AG09319 (cell line): Measurements from ENCODE around the gene SREBF1.

Experiments used
- DNase-seq: peaks from one replicate; pipeline ENCODE4 v3.0.0-alpha.2; 2010; ENCODE audit warnings: low read depth; ENCODE audit errors: extremely low read depth
- TF ChIP-seq, protein P1 (sequence below): IDR thresholded peaks from 2 replicates; pipeline ENCODE4 v1.5.1; 2011; ENCODE audit warnings: low read depth, mild to moderate bottlenecking, inconsistent platforms, low read length, moderate library complexity

Gene SREBF1

DNA sequence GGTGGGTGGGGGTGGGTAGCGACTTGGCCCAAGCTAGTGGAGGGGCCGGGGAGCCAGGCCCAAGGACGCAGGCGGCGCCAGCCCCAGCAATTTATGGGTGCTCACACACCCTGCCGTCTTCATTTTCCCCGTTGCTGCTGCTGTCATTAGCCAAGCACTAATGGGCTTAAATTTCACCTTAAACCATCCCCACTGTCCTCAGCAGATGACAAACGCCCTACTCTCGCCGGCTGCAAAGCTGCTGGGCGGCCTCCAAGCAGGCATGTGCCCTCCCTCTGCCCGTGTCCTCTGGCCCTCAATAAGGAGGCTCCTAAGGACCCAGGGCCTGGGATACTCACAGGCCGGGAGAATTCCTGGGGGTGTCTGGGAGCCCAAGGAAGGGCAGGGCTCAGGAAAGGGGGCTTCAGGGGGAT, 66.1 kb downstream of the SREBF1 start:
- no peak for DNase-seq
- TF ChIP-seq, protein P1, sequence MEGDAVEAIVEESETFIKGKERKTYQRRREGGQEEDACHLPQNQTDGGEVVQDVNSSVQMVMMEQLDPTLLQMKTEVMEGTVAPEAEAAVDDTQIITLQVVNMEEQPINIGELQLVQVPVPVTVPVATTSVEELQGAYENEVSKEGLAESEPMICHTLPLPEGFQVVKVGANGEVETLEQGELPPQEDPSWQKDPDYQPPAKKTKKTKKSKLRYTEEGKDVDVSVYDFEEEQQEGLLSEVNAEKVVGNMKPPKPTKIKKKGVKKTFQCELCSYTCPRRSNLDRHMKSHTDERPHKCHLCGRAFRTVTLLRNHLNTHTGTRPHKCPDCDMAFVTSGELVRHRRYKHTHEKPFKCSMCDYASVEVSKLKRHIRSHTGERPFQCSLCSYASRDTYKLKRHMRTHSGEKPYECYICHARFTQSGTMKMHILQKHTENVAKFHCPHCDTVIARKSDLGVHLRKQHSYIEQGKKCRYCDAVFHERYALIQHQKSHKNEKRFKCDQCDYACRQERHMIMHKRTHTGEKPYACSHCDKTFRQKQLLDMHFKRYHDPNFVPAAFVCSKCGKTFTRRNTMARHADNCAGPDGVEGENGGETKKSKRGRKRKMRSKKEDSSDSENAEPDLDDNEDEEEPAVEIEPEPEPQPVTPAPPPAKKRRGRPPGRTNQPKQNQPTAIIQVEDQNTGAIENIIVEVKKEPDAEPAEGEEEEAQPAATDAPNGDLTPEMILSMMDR: no peak

DNA sequence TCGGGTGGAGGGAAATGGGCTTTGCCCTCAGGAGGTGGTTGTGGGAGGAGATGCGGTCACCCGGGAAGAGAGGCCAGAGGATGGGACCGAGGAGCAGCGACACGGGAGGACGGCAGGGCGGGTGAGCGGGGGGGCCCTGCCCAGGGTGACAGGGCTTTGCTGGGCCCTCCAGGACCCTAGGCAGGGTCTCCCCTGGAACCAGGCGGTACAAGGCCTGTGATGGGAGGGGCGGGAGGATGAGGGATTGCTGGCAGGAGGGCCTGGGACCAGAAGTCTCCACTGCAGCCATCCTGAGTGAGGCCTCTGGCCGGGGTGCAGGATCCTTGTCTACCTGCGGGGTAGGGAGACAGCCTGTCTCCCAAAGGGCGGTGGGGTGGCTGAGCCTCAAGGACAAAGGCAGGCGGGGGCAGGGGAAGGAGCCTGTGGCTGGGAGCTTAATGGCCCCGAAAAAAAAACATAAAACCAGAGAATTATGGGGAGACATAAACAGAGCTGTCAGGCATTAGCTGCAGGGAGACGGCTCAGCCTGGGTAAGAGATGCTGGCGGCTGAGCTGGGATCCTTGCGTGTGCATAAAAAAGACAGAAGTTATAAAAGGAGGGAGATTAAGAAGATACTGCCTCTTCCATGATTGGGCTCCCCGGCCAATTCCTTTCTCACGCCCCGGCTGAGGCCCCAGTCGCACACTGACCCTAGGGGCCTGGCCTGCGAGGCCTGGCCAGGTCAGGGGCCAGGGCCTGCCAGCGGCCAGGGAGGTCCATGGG, 66.7 kb downstream of the SREBF1 start:
- TF ChIP-seq, protein P1: no peak
- DNase-seq: no peak

DNA sequence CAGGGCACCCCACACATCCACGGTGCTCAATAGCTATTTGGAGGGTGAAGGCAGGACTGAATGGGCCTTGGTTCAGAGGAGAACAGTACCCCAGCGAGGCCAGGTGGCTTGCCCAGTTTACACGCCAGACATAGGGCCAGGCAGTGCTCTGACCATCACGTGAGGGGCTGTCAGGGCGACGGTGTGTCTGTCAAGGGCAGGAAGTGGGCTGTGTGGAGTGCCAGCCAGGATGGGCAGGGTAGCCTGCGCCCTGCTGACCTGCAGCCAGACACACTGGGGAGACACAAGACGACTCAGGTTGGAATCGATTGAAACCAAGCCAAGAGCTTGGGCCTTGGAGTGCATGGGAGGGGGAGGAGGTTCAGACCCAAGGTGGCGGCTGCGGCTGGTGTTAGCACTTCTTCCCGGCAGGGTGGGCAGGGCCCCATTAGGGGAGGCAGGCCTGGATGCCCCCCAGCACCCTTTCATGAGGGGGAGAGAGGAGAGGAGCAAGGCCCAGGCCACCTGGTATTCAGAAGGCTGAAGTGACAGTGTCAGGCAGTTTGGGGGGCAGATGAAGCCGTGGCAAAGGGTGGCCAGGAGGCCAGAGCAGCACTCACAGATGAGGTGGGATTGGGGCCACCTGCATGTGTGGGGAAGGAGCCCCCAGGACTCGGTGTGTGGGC, 68.2 kb downstream of the SREBF1 start:
- DNase-seq: no peak
- TF ChIP-seq, protein P1: no peak

DNA sequence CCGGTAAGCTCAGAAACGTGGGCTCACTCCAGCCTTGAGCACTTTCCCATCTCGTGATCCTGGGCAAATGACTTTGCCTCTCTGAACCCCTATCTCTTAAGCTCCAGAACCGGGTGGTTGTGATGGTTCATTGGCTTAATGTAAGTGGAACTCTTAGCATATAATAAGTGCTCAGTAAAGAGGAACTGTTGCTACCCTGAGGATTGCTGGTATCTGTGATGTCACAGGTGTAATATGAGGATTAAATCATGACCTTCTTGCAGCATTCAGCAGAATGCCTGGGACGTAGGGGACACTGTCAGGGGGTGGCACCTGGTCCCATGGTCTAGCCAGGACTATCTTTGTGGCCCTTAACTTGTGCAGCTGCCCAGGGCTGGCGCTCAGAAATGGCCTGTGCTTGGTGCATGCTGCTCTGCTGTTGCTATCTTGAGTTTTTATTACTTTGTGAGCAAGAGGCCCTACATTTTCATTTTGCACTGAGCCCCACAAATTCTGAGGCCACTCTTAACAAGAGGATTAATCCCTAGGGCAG, 68.8 kb downstream of the SREBF1 start:
- DNase-seq: no peak
- TF ChIP-seq, protein P1: no peak

DNA sequence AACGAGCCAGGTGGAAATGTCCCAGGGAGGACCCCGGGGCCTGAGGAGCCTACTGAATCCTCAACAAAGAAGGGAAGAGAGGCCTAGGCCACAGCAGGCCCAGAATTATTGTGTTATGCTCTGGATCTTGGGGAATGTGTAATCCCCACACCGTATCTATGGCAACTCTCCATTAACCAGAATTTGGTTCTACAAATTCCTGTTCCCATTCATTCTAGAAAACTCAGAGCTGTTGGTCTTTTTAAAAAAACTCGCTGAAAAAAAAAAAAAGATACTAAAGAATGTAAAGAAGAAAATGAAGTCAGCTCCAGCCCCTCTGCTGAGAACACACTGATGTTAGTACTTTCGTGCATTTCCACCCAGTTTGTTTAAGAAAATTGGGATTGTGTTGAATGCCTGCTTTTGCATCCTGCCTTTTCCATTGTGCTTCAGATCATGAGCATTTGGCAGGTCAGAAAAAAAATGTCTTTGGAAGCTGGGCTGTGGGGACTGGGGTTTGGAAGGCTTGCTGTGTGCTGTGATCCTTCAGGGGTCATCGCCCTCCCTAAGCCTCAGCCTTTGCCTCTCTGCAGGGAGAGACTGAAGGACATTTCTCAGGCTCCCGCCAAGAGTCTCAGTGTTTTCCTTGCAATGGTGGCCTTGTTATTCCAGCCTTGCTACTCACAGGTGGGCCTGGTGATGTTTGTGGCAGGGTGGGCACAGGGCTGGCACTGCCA, 69.5 kb downstream of the SREBF1 start:
- no peak for DNase-seq
- TF ChIP-seq, protein P1: no peak

DNA sequence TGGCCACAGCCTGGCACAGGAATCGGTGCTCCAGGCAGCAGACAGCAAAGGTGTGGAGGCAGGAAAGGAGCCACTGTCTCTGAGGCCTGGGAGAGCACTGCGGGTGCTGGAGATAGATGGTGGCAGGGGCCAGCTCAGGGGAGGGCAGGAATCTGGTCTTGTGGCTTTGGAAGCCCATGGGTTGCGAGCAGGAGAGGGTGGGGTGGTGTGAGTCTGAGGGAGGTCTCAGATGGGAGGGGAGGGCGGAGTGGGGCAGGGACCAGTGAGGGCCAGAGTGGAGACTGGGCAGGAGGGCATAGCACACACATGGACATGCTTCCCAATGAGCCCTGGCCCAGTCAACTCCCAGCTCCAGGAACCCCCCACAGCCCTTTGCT, 70.1 kb downstream of the SREBF1 start:
- TF ChIP-seq, protein P1: no peak
- DNase-seq: no peak
